ENCODE results near the gene TLE6.

- no peak for TF ChIP-seq CTCF (IDR thresholded peaks at IDR 0.05; ENCODE audit: borderline replicate concordance, extremely low read depth, low read length, poor library complexity, severe bottlenecking)
- no peak for TF ChIP-seq EZH2 (IDR thresholded peaks at IDR 0.05; ENCODE audit: borderline replicate concordance, low read depth, low read length, severe bottlenecking)
Observed at GRCh38 chr19:3005345-3005744, 28.0 kb downstream of the TLE6 start.
